ENCODE measurements around the gene ERV3-1.

DNA sequence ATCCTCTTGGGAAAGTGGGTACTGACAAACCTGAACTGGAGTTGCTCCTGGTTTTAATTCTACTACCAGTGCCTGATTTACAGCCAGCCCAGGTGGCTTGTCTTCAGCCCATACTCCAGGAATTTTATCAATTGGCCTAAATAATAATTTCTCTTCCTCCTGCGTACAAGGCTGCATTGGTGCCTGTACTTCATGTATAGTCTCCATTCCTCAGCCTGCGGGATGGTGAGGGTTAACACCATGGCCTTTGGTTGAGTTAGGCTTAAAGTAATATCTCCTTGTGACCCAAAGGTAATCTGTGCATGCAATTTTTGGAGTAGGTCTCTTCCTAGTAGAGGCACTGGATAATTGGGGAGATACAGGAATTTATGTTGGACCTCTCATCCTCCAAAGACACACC lies 10.2 kb downstream of the ERV3-1 start:
- no peak for TF ChIP-seq EZH2 (IDR thresholded peaks at IDR 0.05; ENCODE audit: insufficient read depth, poor library complexity, severe bottlenecking)
- no peak for TF ChIP-seq EZH2phosphoT487 (IDR thresholded peaks at IDR 0.05; ENCODE audit: insufficient read depth, low read depth)
